HEK293 (cell line): Measurements from ENCODE around the gene CEP85.

ENCODE experiments used
- CTCF ChIA-PET: fragments of 350-600 bp; formaldehyde crosslinking; extraction: SDS; loops from one replicate; lab custom pipeline; 2021; ENCODE audit warnings: antibody characterized with exemption; lab: Yijun Ruan, JAX
- POLR2A ChIA-PET: fragments of 300-600 bp; formaldehyde crosslinking; extraction: SDS; loops from one replicate; lab custom pipeline; 2020; ENCODE audit warnings: antibody characterized with exemption, inconsistent platforms; lab: Yijun Ruan, JAX
- H3K27ac ChIP-seq: fragments of 200-500 bp; sonication (Bioruptor generic); 2 replicates; pipeline ENCODE4 v1.5.1; 2014; ENCODE audit warnings: low read depth, low read length, control low read depth, inconsistent platforms; ENCODE audit errors: extremely low read depth
- H3K36me3 ChIP-seq, 2 experiments: fragments of 200-500 bp in 1 of 2; sonication (Bioruptor generic) in 1 of 2; 1 replicate in 1 of 2; 2 replicates in 1 of 2; pipeline ENCODE4 v1.5.1; 2014 to 2017; ENCODE audit warnings: inconsistent platforms in 2 of 2, low read length in 2 of 2; ENCODE audit not compliant: control insufficient read depth in 2 of 2, insufficient read depth in 1 of 2
- H3K4me1 ChIP-seq: fragments of 200-500 bp; sonication (Bioruptor generic); 2 replicates; pipeline ENCODE4 v1.5.1; 2014; ENCODE audit warnings: mild to moderate bottlenecking, low read length, inconsistent platforms; ENCODE audit not compliant: control insufficient read depth, insufficient read depth
- H3K4me3 ChIP-seq: 2 replicates; pipeline ENCODE4 v1.5.1; 2011; ENCODE audit warnings: low read depth, mild to moderate bottlenecking, control low read depth, low read length, moderate library complexity
- H3K9me3 ChIP-seq: fragments of 200-500 bp; sonication (Bioruptor generic); 2 replicates; pipeline ENCODE4 v1.5.1; 2014; ENCODE audit warnings: low read depth, low read length, inconsistent platforms; ENCODE audit not compliant: control insufficient read depth, insufficient read depth
- HOXD13 ChIP-seq: sonication (generic); formaldehyde crosslinking; IDR thresholded peaks from 2 replicates; pipeline ENCODE4 v1.8.0; 2022; ENCODE audit warnings: missing genetic modification reagents, borderline replicate concordance
- SALL2 ChIP-seq: fragments of 450-650 bp; formaldehyde crosslinking; IDR thresholded peaks from 2 replicates; pipeline ENCODE4 v1.5.0; 2017; ENCODE audit warnings: missing biosample characterization, mild to moderate bottlenecking, missing genetic modification characterization, borderline replicate concordance
- SETDB1 ChIP-seq: IDR thresholded peaks from one replicate; pipeline ENCODE4 v1.6.1; 2017; ENCODE audit warnings: mild to moderate bottlenecking, low read length, moderate library complexity, mixed read lengths; ENCODE audit not compliant: insufficient read length
- YY2 ChIP-seq: fragments of 450-650 bp; formaldehyde crosslinking; IDR thresholded peaks from 2 replicates; pipeline ENCODE4 v1.5.1; 2016; ENCODE audit warnings: missing biosample characterization, missing genetic modification characterization
- ZFP41 ChIP-seq: fragments of 450-650 bp; formaldehyde crosslinking; IDR thresholded peaks from 2 replicates; pipeline ENCODE4 v1.5.1; 2016; ENCODE audit warnings: missing biosample characterization, missing genetic modification characterization, borderline replicate concordance
- ZNF169 ChIP-seq: fragments of 450-650 bp; formaldehyde crosslinking; IDR thresholded peaks from 2 replicates; pipeline ENCODE4 v1.5.1; 2016; ENCODE audit warnings: missing biosample characterization, missing genetic modification characterization
- ZNF184 ChIP-seq: fragments of 450-650 bp; IDR thresholded peaks from 2 replicates; pipeline ENCODE4 v1.5.1; 2018; ENCODE audit warnings: missing biosample characterization, mild to moderate bottlenecking, missing genetic modification characterization
- ZNF266 ChIP-seq: fragments of 450-650 bp; formaldehyde crosslinking; IDR thresholded peaks from 2 replicates; pipeline ENCODE4 v1.5.1; 2016; ENCODE audit warnings: missing biosample characterization, missing genetic modification characterization, low read depth
- ZNF302 ChIP-seq: fragments of 450-650 bp; formaldehyde crosslinking; IDR thresholded peaks from 2 replicates; pipeline ENCODE4 v1.5.1; 2016; ENCODE audit warnings: missing biosample characterization, missing genetic modification characterization, low read depth
- ZNF311 ChIP-seq: fragments of 450-650 bp; formaldehyde crosslinking; IDR thresholded peaks from 2 replicates; pipeline ENCODE4 v1.5.1; 2017; ENCODE audit warnings: missing biosample characterization, missing genetic modification characterization, borderline replicate concordance
- ZNF394 ChIP-seq: fragments of 450-650 bp; formaldehyde crosslinking; IDR thresholded peaks from 2 replicates; pipeline ENCODE4 v1.5.1; 2016; ENCODE audit warnings: missing biosample characterization, missing genetic modification characterization, mild to moderate bottlenecking, moderate library complexity, borderline replicate concordance
- ZNF561 ChIP-seq: fragments of 450-650 bp; IDR thresholded peaks from 2 replicates; pipeline ENCODE4 v1.5.1; 2018; ENCODE audit warnings: missing biosample characterization, missing genetic modification characterization, borderline replicate concordance
- ZNF623 ChIP-seq: fragments of 450-650 bp; formaldehyde crosslinking; IDR thresholded peaks from 2 replicates; pipeline ENCODE4 v1.5.1; 2016; ENCODE audit warnings: missing biosample characterization, missing genetic modification characterization
- ZNF792 ChIP-seq: fragments of 450-650 bp; formaldehyde crosslinking; IDR thresholded peaks from 2 replicates; pipeline ENCODE4 v1.5.1; 2016; ENCODE audit warnings: missing biosample characterization, missing genetic modification characterization
- ZNF837 ChIP-seq: fragments of 450-650 bp; formaldehyde crosslinking; IDR thresholded peaks from 2 replicates; pipeline ENCODE4 v1.5.1; 2016; ENCODE audit warnings: missing biosample characterization, missing genetic modification characterization
- TF ChIP-seq, protein P1 (sequence below): fragments of 450-650 bp; formaldehyde crosslinking; IDR thresholded peaks from 2 replicates; pipeline ENCODE4 v1.5.1; 2016; ENCODE audit warnings: missing biosample characterization, missing genetic modification characterization

Gene CEP85

DNA sequence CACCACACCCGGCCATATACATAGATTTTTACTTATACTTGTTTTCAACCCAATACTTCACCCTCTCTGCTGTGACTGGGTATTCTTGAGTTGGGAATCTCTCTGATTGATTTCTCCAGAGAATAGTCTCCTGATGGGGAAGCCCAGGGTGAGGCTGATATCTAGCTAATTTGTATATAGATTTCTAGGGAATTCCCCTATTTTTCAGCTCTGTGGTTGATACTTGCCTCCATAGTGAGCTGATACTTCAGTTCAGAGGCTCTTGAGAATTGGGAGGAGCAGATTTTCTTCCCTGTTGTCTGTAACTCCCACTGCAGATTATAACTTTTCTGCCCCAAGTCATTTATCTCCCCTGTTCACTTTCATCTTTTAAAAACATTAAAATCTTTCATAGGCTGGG is 31.4 kb downstream of the CEP85 start:
- H3K4me1 ChIP-seq = no peaks in the 10 kb centered on the region
- H3K27ac ChIP-seq = no peak overlapping the region
- H3K4me3 ChIP-seq = no peak overlapping the region
- CTCF ChIA-PET = interaction anchor here (1.0 to 5.2 kb wide), 3 partner anchors 10 to 95 kb away, joined by 3 to 42 read pairs (median 5); partner anchors contain the start of gene ZNF593
- POLR2A ChIA-PET = no interaction called here
- peaks cover 37 to 88% of the 10 kb centered on the region in 2 experiments; a peak in 2 of 3 replicates for H3K36me3 ChIP-seq
- no peaks in the 10 kb centered on the region for H3K9me3 ChIP-seq
- no peak for TF ChIP-seq ZNF302 (tag by site-specific recombination)
- no peak for TF ChIP-seq YY2 (tag by site-specific recombination)
- no peak for TF ChIP-seq ZNF266
- no peak for TF ChIP-seq ZNF169 (tag by site-specific recombination)
- TF ChIP-seq, protein P1, sequence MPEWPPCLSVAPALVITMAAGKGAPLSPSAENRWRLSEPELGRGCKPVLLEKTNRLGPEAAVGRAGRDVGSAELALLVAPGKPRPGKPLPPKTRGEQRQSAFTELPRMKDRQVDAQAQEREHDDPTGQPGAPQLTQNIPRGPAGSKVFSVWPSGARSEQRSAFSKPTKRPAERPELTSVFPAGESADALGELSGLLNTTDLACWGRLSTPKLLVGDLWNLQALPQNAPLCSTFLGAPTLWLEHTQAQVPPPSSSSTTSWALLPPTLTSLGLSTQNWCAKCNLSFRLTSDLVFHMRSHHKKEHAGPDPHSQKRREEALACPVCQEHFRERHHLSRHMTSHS = no peak
- TF ChIP-seq ZNF837 (tag by site-specific recombination) = no peak
- TF ChIP-seq ZNF623 (tag by site-specific recombination) = no peak
- no peak for TF ChIP-seq ZNF184 (tag by site-specific recombination)
- TF ChIP-seq ZNF311 (tag by site-specific recombination) = no peak

DNA sequence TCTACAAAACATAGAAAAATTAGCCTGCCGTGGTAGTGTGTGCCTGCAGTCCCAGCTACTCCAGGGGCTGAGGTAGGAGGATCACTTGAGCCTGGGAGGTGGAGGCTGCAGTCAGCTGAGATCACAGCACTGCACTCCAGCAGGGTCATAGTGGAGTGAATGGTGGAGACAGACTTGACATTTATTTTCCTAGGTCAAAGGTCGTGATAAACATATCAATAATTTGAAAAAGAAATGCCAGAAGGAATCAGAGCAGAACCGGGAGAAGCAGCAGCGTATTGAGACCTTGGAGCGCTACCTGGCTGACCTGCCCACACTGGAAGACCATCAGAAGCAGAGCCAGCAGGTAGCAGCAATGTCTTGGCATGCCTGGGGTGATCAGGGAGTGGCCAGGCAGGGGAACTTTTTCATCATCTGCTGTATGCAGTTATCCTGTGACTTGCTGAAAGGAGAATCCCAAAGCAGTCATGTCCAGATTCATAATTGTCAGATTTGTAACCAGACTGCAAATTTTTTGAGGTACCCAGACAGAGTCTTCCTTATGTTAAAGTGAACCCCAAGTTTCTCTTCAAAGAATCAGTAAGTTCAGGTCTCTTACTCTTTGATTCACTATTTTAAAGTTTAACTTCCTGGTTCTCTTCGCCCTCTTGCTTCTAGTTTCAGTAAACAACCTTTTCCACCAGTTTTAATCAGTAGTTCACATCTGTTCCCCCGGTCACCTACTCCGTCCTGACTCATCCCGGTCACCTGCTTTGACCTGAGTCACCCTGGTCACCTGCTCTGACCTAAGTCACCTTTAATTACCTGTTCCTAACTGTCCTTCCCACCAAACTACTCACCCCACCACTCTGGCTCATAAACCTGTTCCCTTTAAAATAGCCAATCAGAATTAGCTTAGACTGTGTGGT is 34.5 kb downstream of the CEP85 start:
- no peaks in the 10 kb centered on the region for H3K4me1 ChIP-seq
- TF ChIP-seq ZNF394 (peak; percentile 55; the same call in 1 of the 2 replicates), ZFP41 (tag by site-specific recombination) (no peak)
- TF ChIP-seq, all 188 proteins: peak for 1
- Histone ChIP-seq H3K36me3 (peaks cover 21 to 89% of the 10 kb centered on the region in 2 experiments; a peak in 2 of 3 replicates), H3K27ac (no peak overlapping the region), H3K9me3 (no peaks in the 10 kb centered on the region), H3K4me3 (no peak overlapping the region)
- ChIA-PET POLR2A (no interaction called here), CTCF (no interaction called here)

GRCh38 chr1:26269198-26269550 is 35.2 kb downstream of the CEP85 start:
- CTCF ChIA-PET = no interaction called here
- H3K4me3 ChIP-seq = no peak overlapping the region
- H3K36me3 ChIP-seq = peaks cover 17 to 86% of the 10 kb centered on the region in 2 experiments; a peak in 2 of 3 replicates
- no peaks in the 10 kb centered on the region for H3K9me3 ChIP-seq
- no peaks in the 10 kb centered on the region for H3K4me1 ChIP-seq
- TF ChIP-seq SALL2 (tag by site-specific recombination) (no peak), ZNF792 (tag by site-specific recombination) (no peak), ZNF561 (tag by site-specific recombination) (0 out of 2 replicates have a peak, but pooled peaks have one; percentile 31), SETDB1 (peak; percentile 83), HOXD13 (CRISPR knock-in tag) (no peak)
- no peak overlapping the region for H3K27ac ChIP-seq
- POLR2A ChIA-PET = interaction anchor here (1.0 kb wide), 1 partner anchor 34 kb away, joined by 4 read pairs; no protein-coding TSS in a partner anchor
